Vagina (tissue), 2 donors: ENCODE results near the gene PCF11.

ENCODE experiments used
- CTCF ChIP-seq, 3 experiments: fragments of 450-650 bp in 2 of 3; fragments of 200-600 bp in 1 of 3; sonication (generic) in 1 of 3; IDR thresholded peaks; one replicate each; pipeline ENCODE4 v1.5.1; 2017 to 2019; ENCODE audit warnings: antibody characterized with exemption in 3 of 3, mild to moderate bottlenecking in 2 of 3, moderate library complexity in 2 of 3
- POLR2A ChIP-seq, 2 donors: fragments of 450-650 bp; IDR thresholded peaks; one replicate each; pipeline ENCODE4 v1.6.1; 2017; ENCODE audit warnings: antibody characterized with exemption in 2 of 2, mild to moderate bottlenecking in 2 of 2, moderate library complexity in 2 of 2

GRCh38 chr11:83125577-83125976, 31.4 kb upstream of the PCF11 start:
- no peak for TF ChIP-seq POLR2A (IDR thresholded peaks at IDR 0.05)
- no peak for TF ChIP-seq CTCF (IDR thresholded peaks at IDR 0.05)
